HL-60/S4 (cell line): Measurements from ENCODE around the gene KIF13A.
"Not testable (repeated sequence)": the region's sequence is repeated elsewhere in the genome, so short reads cannot be mapped to it uniquely, and the experiment has no call there.

Experiments
- in situ Hi-C: fragments of 300-500 bp; cut with MboI; formaldehyde crosslinking; loops from 2 replicates; pipeline ENCODE4 v1.14.3; 2022; ENCODE audit warnings: low sequenced_read_pairs

KIF13A gene

GRCh38 chr6:17971128-17972073 is 16.0 kb downstream of the KIF13A start:
- in situ Hi-C loops, result no loop called here

GRCh38 chr6:17968876-17969275 is 18.6 kb downstream of the KIF13A start:
- in situ Hi-C loops, result no loop called here

GRCh38 chr6:17967668-17968518 is 19.5 kb downstream of the KIF13A start:
- in situ Hi-C loops, result no loop called here

- in situ Hi-C loops, result no loop called here
Observed at GRCh38 chr6:17966451-17966850, 21.0 kb downstream of the KIF13A start.

- in situ Hi-C loops, result no loop called here
Observed at GRCh38 chr6:17965397-17965796, 22.0 kb downstream of the KIF13A start.

GRCh38 chr6:17964633-17965032 is 22.8 kb downstream of the KIF13A start:
- in situ Hi-C loops, result no loop called here

GRCh38 chr6:17962436-17963031 is 24.9 kb downstream of the KIF13A start:
- in situ Hi-C loops, result no loop called here

GRCh38 chr6:17959302-17959701 is 28.1 kb downstream of the KIF13A start:
- in situ Hi-C loops, result no loop called here

GRCh38 chr6:17957904-17958620 is 29.4 kb downstream of the KIF13A start:
- in situ Hi-C loops, result no loop called here

GRCh38 chr6:17957498-17957897 is 29.9 kb downstream of the KIF13A start:
- in situ Hi-C loops, result no loop called here

- in situ Hi-C loops, result no loop called here
Observed at GRCh38 chr6:17957086-17957485, 30.3 kb downstream of the KIF13A start.

GRCh38 chr6:17950095-17950494 is 37.3 kb downstream of the KIF13A start:
- in situ Hi-C loops, result no loop called here

- in situ Hi-C loops, result no loop called here
Observed at GRCh38 chr6:17949168-17949567, 38.3 kb downstream of the KIF13A start.

- in situ Hi-C loops, result no loop called here
Observed at GRCh38 chr6:17948725-17949124, 38.7 kb downstream of the KIF13A start.

- in situ Hi-C loops, result not testable (repeated sequence)
Observed at GRCh38 chr6:17947574-17947973, 39.9 kb downstream of the KIF13A start.

- in situ Hi-C loops, result no loop called here
Observed at GRCh38 chr6:17945575-17945974, 41.9 kb downstream of the KIF13A start.

GRCh38 chr6:17945111-17945510 is 42.3 kb downstream of the KIF13A start:
- in situ Hi-C loops, result no loop called here

- in situ Hi-C loops, result no loop called here
Observed at GRCh38 chr6:17941318-17941717, 46.1 kb downstream of the KIF13A start.

GRCh38 chr6:17940151-17940792 is 47.2 kb downstream of the KIF13A start:
- in situ Hi-C loops, result no loop called here

GRCh38 chr6:17938901-17939300 is 48.5 kb downstream of the KIF13A start:
- in situ Hi-C loops, result no loop called here
